ENCODE measurements around the gene RBM34. TPM values are rescaled to one million over a fixed set of nuclear protein-coding genes. Genes with fewer than 3 reads are reported as not detected.
"Not testable (repeated sequence)": the region's sequence is repeated elsewhere in the genome, so short reads cannot be mapped to it uniquely, and the experiment has no call there.

Gene RBM34
- total and polyA plus RNA-seq, 4 donors, result 51.0 to 71.7 (median 54.7) TPM

GRCh38 chr1:235095938-235096562, 65.0 kb downstream of the RBM34 start:
- H3K9me3 ChIP-seq (ENCODE audit: control insufficient read depth, low read length), result no peaks in the 10 kb centered on the region
- no peak for DNase-seq
- whole genome bisulfite sequencing, 2 donors, result 80 to 85% methylated on average over 6 of the region's 6 CpGs
- intact Hi-C loops (cut with DNase I), result no loop called here
- H3K4me1 ChIP-seq (ENCODE audit: control insufficient read depth in 1 of 2, insufficient read depth in 2 of 2, low read length in 2 of 2), result no peaks in the 10 kb centered on the region
- no peak overlapping the region for H3K4me3 ChIP-seq (ENCODE audit: low read length in 2 of 2)
- no peaks in the 10 kb centered on the region for H3K36me3 ChIP-seq (ENCODE audit: control insufficient read depth in 1 of 2, insufficient read depth in 2 of 2, low read length in 1 of 2)
- no peak for ATAC-seq (ENCODE audit: low FRiP score)
- no peak overlapping the region for H3K27ac ChIP-seq (ENCODE audit: low read depth in 1 of 2, low read length in 2 of 2)
- H3K27me3 ChIP-seq (ENCODE audit: control insufficient read depth in 1 of 2, insufficient read depth in 2 of 2, low read length in 1 of 2), result no peaks in the 10 kb centered on the region

GRCh38 chr1:235093696-235094592, 67.1 kb downstream of the RBM34 start:
- Histone ChIP-seq H3K4me1 (ENCODE audit: control insufficient read depth in 1 of 2, insufficient read depth in 2 of 2, low read length in 2 of 2) (no peaks in the 10 kb centered on the region), H3K36me3 (ENCODE audit: control insufficient read depth in 1 of 2, insufficient read depth in 2 of 2, low read length in 1 of 2) (no peaks in the 10 kb centered on the region), H3K9me3 (ENCODE audit: control insufficient read depth, low read length) (no peaks in the 10 kb centered on the region), H3K27me3 (ENCODE audit: control insufficient read depth in 1 of 2, insufficient read depth in 2 of 2, low read length in 1 of 2) (no peaks in the 10 kb centered on the region), H3K4me3 (ENCODE audit: low read length in 2 of 2) (no peak overlapping the region), H3K27ac (ENCODE audit: low read depth in 1 of 2, low read length in 2 of 2) (no peak overlapping the region)
- intact Hi-C loops (cut with DNase I), result loop anchor here in 1 of 2 donors (2.0 kb wide), 1 partner anchor 605 kb away; no protein-coding TSS in a partner anchor
- WGBS, 2 donors, result 20 to 22% methylated on average over 24 of the region's 24 CpGs
- DNase-seq, result peak; percentile 79 to 93
- ATAC-seq (ENCODE audit: low FRiP score), result peak; percentile 88

- Histone ChIP-seq H3K4me3 (ENCODE audit: low read length in 2 of 2) (no peak overlapping the region), H3K36me3 (ENCODE audit: control insufficient read depth in 1 of 2, insufficient read depth in 2 of 2, low read length in 1 of 2) (no peaks in the 10 kb centered on the region), H3K9me3 (ENCODE audit: control insufficient read depth, low read length) (no peaks in the 10 kb centered on the region), H3K27ac (ENCODE audit: low read depth in 1 of 2, low read length in 2 of 2) (no peak overlapping the region), H3K27me3 (ENCODE audit: control insufficient read depth in 1 of 2, insufficient read depth in 2 of 2, low read length in 1 of 2) (no peaks in the 10 kb centered on the region), H3K4me1 (ENCODE audit: control insufficient read depth in 1 of 2, insufficient read depth in 2 of 2, low read length in 2 of 2) (no peaks in the 10 kb centered on the region)
- ATAC-seq (ENCODE audit: low FRiP score) (peak; percentile 83), DNase-seq (peak in 1 of 2 donors; percentile 70)
- WGBS, 2 donors, result 20 to 22% methylated on average over 27 of the region's 27 CpGs
- intact Hi-C loops (cut with DNase I), result loop anchor here in 1 of 2 donors (2.0 kb wide), 1 partner anchor 604 kb away; no protein-coding TSS in a partner anchor
Observed at GRCh38 chr1:235093013-235093695, 67.9 kb downstream of the RBM34 start.

GRCh38 chr1:235092415-235092814, 68.6 kb downstream of the RBM34 start:
- peak in 1 of 2 donors; percentile 36 for DNase-seq
- H3K27ac ChIP-seq (ENCODE audit: low read depth in 1 of 2, low read length in 2 of 2); H3K4me3 ChIP-seq (ENCODE audit: low read length in 2 of 2); H3K36me3 ChIP-seq (ENCODE audit: control insufficient read depth in 1 of 2, insufficient read depth in 2 of 2, low read length in 1 of 2); H3K9me3 ChIP-seq (ENCODE audit: control insufficient read depth, low read length); H3K27me3 ChIP-seq (ENCODE audit: control insufficient read depth in 1 of 2, insufficient read depth in 2 of 2, low read length in 1 of 2); H3K4me1 ChIP-seq (ENCODE audit: control insufficient read depth in 1 of 2, insufficient read depth in 2 of 2, low read length in 2 of 2); ATAC-seq (ENCODE audit: low FRiP score): not testable (repeated sequence)
- intact Hi-C loops (cut with DNase I), result loop anchor here in 1 of 2 donors (2.0 kb wide), 1 partner anchor 604 kb away; no protein-coding TSS in a partner anchor
- 95 to 97% methylated on average over 13 to 14 of the region's 14 CpGs for WGBS, 2 donors

- WGBS, 2 donors, result 94 to 95% methylated on average over 8 of the region's 8 CpGs
- peak in 1 of 2 donors; percentile 65 for DNase-seq
- H3K4me1 ChIP-seq (ENCODE audit: control insufficient read depth in 1 of 2, insufficient read depth in 2 of 2, low read length in 2 of 2); H3K4me3 ChIP-seq (ENCODE audit: low read length in 2 of 2); H3K9me3 ChIP-seq (ENCODE audit: control insufficient read depth, low read length); H3K36me3 ChIP-seq (ENCODE audit: control insufficient read depth in 1 of 2, insufficient read depth in 2 of 2, low read length in 1 of 2); H3K27me3 ChIP-seq (ENCODE audit: control insufficient read depth in 1 of 2, insufficient read depth in 2 of 2, low read length in 1 of 2); ATAC-seq (ENCODE audit: low FRiP score); H3K27ac ChIP-seq (ENCODE audit: low read depth in 1 of 2, low read length in 2 of 2): not testable (repeated sequence)
- intact Hi-C loops (cut with DNase I), result loop anchor here in 1 of 2 donors (2.0 kb wide), 1 partner anchor 603 kb away; no protein-coding TSS in a partner anchor
Observed at GRCh38 chr1:235092045-235092406, 69.0 kb downstream of the RBM34 start.

GRCh38 chr1:235091319-235092044, 69.6 kb downstream of the RBM34 start:
- not testable (repeated sequence) for H3K36me3 ChIP-seq (ENCODE audit: control insufficient read depth in 1 of 2, insufficient read depth in 2 of 2, low read length in 1 of 2); H3K4me1 ChIP-seq (ENCODE audit: control insufficient read depth in 1 of 2, insufficient read depth in 2 of 2, low read length in 2 of 2); H3K9me3 ChIP-seq (ENCODE audit: control insufficient read depth, low read length); ATAC-seq (ENCODE audit: low FRiP score); DNase-seq; H3K4me3 ChIP-seq (ENCODE audit: low read length in 2 of 2); H3K27ac ChIP-seq (ENCODE audit: low read depth in 1 of 2, low read length in 2 of 2); H3K27me3 ChIP-seq (ENCODE audit: control insufficient read depth in 1 of 2, insufficient read depth in 2 of 2, low read length in 1 of 2)
- intact Hi-C loops (cut with DNase I), result loop anchor here in 1 of 2 donors (2.0 kb wide), 2 partner anchors 597 to 603 kb away; no protein-coding TSS in a partner anchor
- 90 to 97% methylated on average over 20 of the region's 20 CpGs for WGBS, 2 donors

GRCh38 chr1:235090406-235091069, 70.5 kb downstream of the RBM34 start:
- H3K36me3 ChIP-seq (ENCODE audit: control insufficient read depth in 1 of 2, insufficient read depth in 2 of 2, low read length in 1 of 2), result no peaks in the 10 kb centered on the region
- no peaks in the 10 kb centered on the region for H3K4me1 ChIP-seq (ENCODE audit: control insufficient read depth in 1 of 2, insufficient read depth in 2 of 2, low read length in 2 of 2)
- DNase-seq (peak in 1 of 2 donors; percentile 31), ATAC-seq (ENCODE audit: low FRiP score) (no peak)
- no peaks in the 10 kb centered on the region for H3K9me3 ChIP-seq (ENCODE audit: control insufficient read depth, low read length)
- H3K27ac ChIP-seq (ENCODE audit: low read depth in 1 of 2, low read length in 2 of 2), result peak overlapping the region in 1 of 2 donors; percentile 1
- H3K27me3 ChIP-seq (ENCODE audit: control insufficient read depth in 1 of 2, insufficient read depth in 2 of 2, low read length in 1 of 2), result no peaks in the 10 kb centered on the region
- WGBS, 2 donors, result 9 to 21% methylated on average over 20 of the region's 20 CpGs
- no peak overlapping the region for H3K4me3 ChIP-seq (ENCODE audit: low read length in 2 of 2)
- intact Hi-C loops (cut with DNase I), result loop anchor here in 1 of 2 donors (2.0 kb wide), 1 partner anchor 596 kb away; no protein-coding TSS in a partner anchor
